Measurements from ENCODE around the gene SATB1. TPM values are rescaled to one million over a fixed set of nuclear protein-coding genes. Genes with fewer than 3 reads are reported as not detected.

SATB1 gene
- total RNA-seq, 1 donor from 2014 or later, result 81.4 TPM

DNA sequence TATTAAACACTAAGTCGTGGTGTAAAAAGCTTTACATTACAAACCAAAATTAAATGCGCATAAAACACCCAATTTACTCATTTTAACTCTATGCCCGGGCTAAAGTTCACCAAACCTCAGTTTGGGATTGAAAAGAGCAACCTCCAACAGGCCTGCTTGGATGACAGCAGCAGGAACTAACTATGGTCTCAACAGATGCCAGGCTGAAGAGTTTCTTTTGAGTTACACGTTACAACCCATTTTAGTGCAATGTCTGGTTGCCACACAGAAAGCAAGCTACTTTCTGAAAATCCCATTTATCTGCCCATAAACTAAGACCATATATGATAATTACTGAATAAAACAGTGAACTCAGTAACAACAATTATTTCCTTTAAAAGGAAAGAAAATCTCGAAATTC is 2.2 kb downstream of the SATB1 start:
- no peak for TF ChIP-seq CTCF (IDR thresholded peaks at IDR 0.05; ENCODE audit: unreplicated experiment)
- Mint-ChIP-seq H3K27ac (peak overlapping the region; percentile 95), H3K27me3 (ENCODE audit: low read depth) (no peaks in the 10 kb centered on the region), H3K9me3 (peaks cover 4% of the 10 kb centered on the region), H3K4me3 (peak overlapping the region; percentile 85), H3K36me3 (peaks cover 14% of the 10 kb centered on the region), H3K4me1 (peaks cover 58% of the 10 kb centered on the region)
- no peak for DNase-seq (ENCODE audit: low spot score in 2 of 2, unreplicated experiment in 2 of 2)

- Mint-ChIP-seq H3K9me3 (peaks cover 4% of the 10 kb centered on the region), H3K27me3 (ENCODE audit: low read depth) (no peaks in the 10 kb centered on the region), H3K4me3 (no peak overlapping the region), H3K27ac (peak overlapping the region; percentile 82), H3K36me3 (peaks cover 29% of the 10 kb centered on the region), H3K4me1 (peaks cover 58% of the 10 kb centered on the region)
- no peak for DNase-seq (ENCODE audit: low spot score in 2 of 2, unreplicated experiment in 2 of 2)
- TF ChIP-seq CTCF (IDR thresholded peaks at IDR 0.05; ENCODE audit: unreplicated experiment), result no peak
Measured at GRCh38 chr3:18420555-18420954, 4.6 kb downstream of the SATB1 start.

DNA sequence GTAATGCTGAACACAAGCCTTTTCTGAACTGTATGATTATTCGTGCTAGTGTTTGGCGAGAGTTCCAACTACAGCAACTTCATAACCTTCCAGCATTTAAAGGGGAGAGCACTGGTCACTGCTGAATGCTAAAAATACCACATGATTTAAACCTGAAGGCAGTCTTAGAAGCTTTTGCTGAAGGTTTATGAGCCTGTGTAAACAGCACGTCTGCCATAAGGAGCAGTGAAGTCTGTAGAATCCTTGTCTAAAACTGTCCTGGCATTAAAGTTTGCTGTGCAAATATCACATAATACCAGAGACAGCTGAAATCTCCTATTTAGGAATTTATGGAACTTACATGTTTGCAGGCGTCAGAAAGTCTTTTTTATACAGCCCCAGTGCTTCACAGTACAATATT is 5.9 kb downstream of the SATB1 start:
- Mint-ChIP-seq H3K27ac (peak overlapping the region; percentile 41), H3K4me1 (peaks cover 66% of the 10 kb centered on the region), H3K9me3 (peaks cover 4% of the 10 kb centered on the region), H3K27me3 (ENCODE audit: low read depth) (no peaks in the 10 kb centered on the region), H3K4me3 (no peak overlapping the region), H3K36me3 (peaks cover 34% of the 10 kb centered on the region)
- no peak for DNase-seq (ENCODE audit: low spot score in 2 of 2, unreplicated experiment in 2 of 2)
- no peak for TF ChIP-seq CTCF (IDR thresholded peaks at IDR 0.05; ENCODE audit: unreplicated experiment)

GRCh38 chr3:18417904-18418572 is 7.1 kb downstream of the SATB1 start:
- Mint-ChIP-seq H3K4me1 (peaks cover 62% of the 10 kb centered on the region), H3K27ac (no peak overlapping the region), H3K36me3 (peaks cover 34% of the 10 kb centered on the region), H3K4me3 (no peak overlapping the region), H3K27me3 (ENCODE audit: low read depth) (no peaks in the 10 kb centered on the region), H3K9me3 (peaks cover 4% of the 10 kb centered on the region)
- TF ChIP-seq CTCF (IDR thresholded peaks at IDR 0.05; ENCODE audit: unreplicated experiment), result no peak
- no peak for DNase-seq (ENCODE audit: low spot score in 2 of 2, unreplicated experiment in 2 of 2)

GRCh38 chr3:18416332-18416731 is 8.8 kb downstream of the SATB1 start:
- H3K4me1 Mint-ChIP-seq, result peaks cover 48% of the 10 kb centered on the region
- H3K9me3 Mint-ChIP-seq, result peaks cover 4% of the 10 kb centered on the region
- peaks cover 43% of the 10 kb centered on the region for H3K36me3 Mint-ChIP-seq
- no peaks in the 10 kb centered on the region for H3K27me3 Mint-ChIP-seq (ENCODE audit: low read depth)
- no peak overlapping the region for H3K27ac Mint-ChIP-seq
- TF ChIP-seq CTCF (IDR thresholded peaks at IDR 0.05; ENCODE audit: unreplicated experiment), result no peak
- DNase-seq (ENCODE audit: low spot score in 2 of 2, unreplicated experiment in 2 of 2), result no peak
- H3K4me3 Mint-ChIP-seq, result no peak overlapping the region

Measured in mesothelial cell of epicardium (in vitro differentiated cells).